AG04450 (cell line): ENCODE results near the gene LRRTM4. TPM values are rescaled to one million over a fixed set of nuclear protein-coding genes. Genes with fewer than 3 reads are reported as not detected.

Source experiments
- CTCF ChIA-PET: fragments of 300-600, 350-600 bp; formaldehyde crosslinking; extraction: SDS; loops from one replicate; lab custom pipeline; 2022; ENCODE audit warnings: antibody characterized with exemption, inconsistent platforms; lab: Charles Lee
- POLR2A ChIA-PET: fragments of 350-600 bp; formaldehyde crosslinking; extraction: SDS; loops from one replicate; lab custom pipeline; 2021; ENCODE audit warnings: antibody characterized with exemption, inconsistent platforms; lab: Yijun Ruan, JAX
- DNase-seq: peaks from one replicate; pipeline ENCODE4 v3.0.0-alpha.2; 2011; ENCODE audit warnings: low read depth, low spot score
- H3K27ac ChIP-seq: one replicate; pipeline ENCODE4 v1.5.1; 2012; ENCODE audit warnings: low read depth, low read length, control low read depth
- H3K27me3 ChIP-seq: one replicate; pipeline ENCODE4 v1.6.0; 2012; ENCODE audit warnings: low read length; ENCODE audit not compliant: control insufficient read depth, insufficient read depth
- H3K4me3 ChIP-seq: 2 replicates; pipeline ENCODE4 v1.5.1; 2011; ENCODE audit warnings: mild to moderate bottlenecking, low read depth, low read length, control low read depth
- H3K9me3 ChIP-seq: 2 replicates; pipeline ENCODE4 v1.5.1; 2012; ENCODE audit warnings: low read length; ENCODE audit not compliant: control insufficient read depth, insufficient read depth
- CTCF ChIP-seq: IDR thresholded peaks from 2 replicates; pipeline ENCODE4 v1.5.1; 2011; ENCODE audit warnings: low read depth, low read length, control low read depth, inconsistent platforms
- polyA plus RNA-seq: library from polyadenylated mRNA; depleted of rRNA; stranded (reverse); fragments of >200 nt; gene quantifications from 2 replicates; pipeline ENCODE4 v1.2.3, GENCODE V29; 2011

LRRTM4 gene
- polyA plus RNA-seq, 1 experiment: not detected

GRCh38 chr2:77268626-77269025 lies 253.6 kb downstream of the LRRTM4 start:
- ChIA-PET CTCF (no interaction called here), POLR2A (no interaction called here)
- no peak for DNase-seq
- Histone ChIP-seq H3K9me3 (no peaks in the 10 kb centered on the region), H3K4me3 (no peak overlapping the region), H3K27me3 (no peaks in the 10 kb centered on the region), H3K27ac (no peak overlapping the region)
- TF ChIP-seq CTCF: no peak

GRCh38 chr2:77232909-77233425 lies 289.2 kb downstream of the LRRTM4 start:
- DNase-seq: no peak
- Histone ChIP-seq H3K27ac (no peak overlapping the region), H3K9me3 (no peaks in the 10 kb centered on the region), H3K4me3 (no peak overlapping the region), H3K27me3 (no peaks in the 10 kb centered on the region)
- POLR2A ChIA-PET: no interaction called here
- CTCF ChIA-PET: no interaction called here
- TF ChIP-seq CTCF: no peak

GRCh38 chr2:77228391-77228790 lies 293.8 kb downstream of the LRRTM4 start:
- Histone ChIP-seq H3K4me3 (no peak overlapping the region), H3K9me3 (no peaks in the 10 kb centered on the region), H3K27ac (no peak overlapping the region), H3K27me3 (no peaks in the 10 kb centered on the region)
- POLR2A ChIA-PET: no interaction called here
- no peak for DNase-seq
- TF ChIP-seq CTCF: no peak
- CTCF ChIA-PET: no interaction called here

- ChIA-PET POLR2A (no interaction called here), CTCF (no interaction called here)
- Histone ChIP-seq H3K9me3 (no peaks in the 10 kb centered on the region), H3K27me3 (no peaks in the 10 kb centered on the region), H3K27ac (no peak overlapping the region), H3K4me3 (no peak overlapping the region)
- TF ChIP-seq CTCF: no peak
- DNase-seq: no peak
Observed at GRCh38 chr2:77210725-77211124, 311.5 kb downstream of the LRRTM4 start.

- H3K27me3 ChIP-seq: no peaks in the 10 kb centered on the region
- no peak for TF ChIP-seq CTCF
- no peaks in the 10 kb centered on the region for H3K9me3 ChIP-seq
- DNase-seq: no peak
- no peak overlapping the region for H3K4me3 ChIP-seq
- ChIA-PET CTCF (no interaction called here), POLR2A (no interaction called here)
- no peak overlapping the region for H3K27ac ChIP-seq
Observed at GRCh38 chr2:77207331-77207730, 314.8 kb downstream of the LRRTM4 start.
